HUES48 (cell line): ENCODE measurements around the gene FN3K.

ENCODE experiments used
- H3K27ac ChIP-seq: one replicate; pipeline ENCODE4 v1.7.0; 2013; ENCODE audit warnings: low read depth, low read length, inconsistent platforms
- H3K27me3 ChIP-seq: 2 replicates; pipeline ENCODE4 v1.6.1; 2013; ENCODE audit warnings: mild to moderate bottlenecking, low read length; ENCODE audit not compliant: control insufficient read depth, insufficient read depth
- H3K36me3 ChIP-seq: 2 replicates; pipeline ENCODE4 v1.6.1; 2013; ENCODE audit warnings: low read length; ENCODE audit not compliant: control insufficient read depth, insufficient read depth
- H3K4me1 ChIP-seq: 2 replicates; pipeline ENCODE4 v1.6.1; 2013; ENCODE audit warnings: mild to moderate bottlenecking, low read length; ENCODE audit not compliant: control insufficient read depth, insufficient read depth
- H3K4me3 ChIP-seq: 2 replicates; pipeline ENCODE4 v1.5.1; 2013; ENCODE audit warnings: mild to moderate bottlenecking, low read depth, low read length
- H3K9ac ChIP-seq: 2 replicates; pipeline ENCODE4 v1.6.1; 2013; ENCODE audit warnings: mild to moderate bottlenecking, low read depth, low read length, moderate library complexity
- H3K9me3 ChIP-seq: 2 replicates; pipeline ENCODE4 v1.6.1; 2013; ENCODE audit warnings: low read length; ENCODE audit not compliant: control insufficient read depth, insufficient read depth

FN3K gene

GRCh38 chr17:82722341-82723013, 12.9 kb upstream of the FN3K start:
- no peaks in the 10 kb centered on the region for H3K27me3 ChIP-seq
- H3K4me3 ChIP-seq: no peak overlapping the region
- no peak overlapping the region for H3K27ac ChIP-seq
- H3K9me3 ChIP-seq: no peaks in the 10 kb centered on the region
- peaks cover 36% of the 10 kb centered on the region for H3K36me3 ChIP-seq
- H3K9ac ChIP-seq: no peak overlapping the region
- no peaks in the 10 kb centered on the region for H3K4me1 ChIP-seq

- Histone ChIP-seq H3K9ac (no peak overlapping the region), H3K27me3 (no peaks in the 10 kb centered on the region), H3K36me3 (peaks cover 41% of the 10 kb centered on the region), H3K4me3 (no peak overlapping the region), H3K4me1 (no peaks in the 10 kb centered on the region), H3K27ac (no peak overlapping the region), H3K9me3 (no peaks in the 10 kb centered on the region)
These were observed 12.1 kb upstream of the FN3K start for GRCh38 chr17:82723169-82723807.

- no peak overlapping the region for H3K27ac ChIP-seq
- peaks cover 32% of the 10 kb centered on the region for H3K36me3 ChIP-seq
These were observed 9.0 kb upstream of the FN3K start for GRCh38 chr17:82726427-82726826.

GRCh38 chr17:82729479-82730260, 5.7 kb upstream of the FN3K start:
- H3K4me1 ChIP-seq: no peaks in the 10 kb centered on the region
- H3K27ac ChIP-seq: no peak overlapping the region
- no peak overlapping the region for H3K4me3 ChIP-seq
- H3K36me3 ChIP-seq: peaks cover 19% of the 10 kb centered on the region
- no peaks in the 10 kb centered on the region for H3K9me3 ChIP-seq
- no peak overlapping the region for H3K9ac ChIP-seq
- H3K27me3 ChIP-seq: no peaks in the 10 kb centered on the region

More at GRCh38 chr17:82726427-82726826, 9.0 kb upstream of the FN3K start:
- Histone ChIP-seq H3K4me1 (no peaks in the 10 kb centered on the region), H3K9me3 (no peaks in the 10 kb centered on the region), H3K27me3 (no peaks in the 10 kb centered on the region), H3K9ac (no peak overlapping the region), H3K4me3 (no peak overlapping the region)

- no peak overlapping the region for H3K27ac ChIP-seq
- H3K36me3 ChIP-seq: peaks cover 7% of the 10 kb centered on the region; the same call in 1 of the 2 replicates
- no peaks in the 10 kb centered on the region for H3K27me3 ChIP-seq
- no peaks in the 10 kb centered on the region for H3K9me3 ChIP-seq
- no peak overlapping the region for H3K4me3 ChIP-seq
- no peak overlapping the region for H3K9ac ChIP-seq
- no peaks in the 10 kb centered on the region for H3K4me1 ChIP-seq
These were observed 3.2 kb upstream of the FN3K start for GRCh38 chr17:82732118-82732743.

- Histone ChIP-seq H3K36me3 (peaks cover 20% of the 10 kb centered on the region), H3K27ac (no peak overlapping the region), H3K9me3 (peaks cover 12% of the 10 kb centered on the region), H3K4me1 (no peaks in the 10 kb centered on the region), H3K9ac (no peak overlapping the region), H3K4me3 (no peak overlapping the region), H3K27me3 (no peaks in the 10 kb centered on the region)
These were observed 1.2 kb downstream of the FN3K start for GRCh38 chr17:82736511-82737185.

- peaks cover 28% of the 10 kb centered on the region for H3K36me3 ChIP-seq
- H3K4me3 ChIP-seq: no peak overlapping the region
- no peak overlapping the region for H3K9ac ChIP-seq
- H3K9me3 ChIP-seq: peaks cover 12% of the 10 kb centered on the region
- H3K4me1 ChIP-seq: no peaks in the 10 kb centered on the region
- no peaks in the 10 kb centered on the region for H3K27me3 ChIP-seq
- H3K27ac ChIP-seq: no peak overlapping the region
These were observed 2.8 kb downstream of the FN3K start for GRCh38 chr17:82737967-82738877.

GRCh38 chr17:82740906-82741759, 5.7 kb downstream of the FN3K start:
- Histone ChIP-seq H3K27ac (no peak overlapping the region), H3K4me1 (0 out of 2 replicates have a peak, but pooled peaks cover 4% of the 10 kb centered on the region), H3K36me3 (peaks cover 28% of the 10 kb centered on the region), H3K9ac (no peak overlapping the region), H3K4me3 (no peak overlapping the region), H3K27me3 (no peaks in the 10 kb centered on the region), H3K9me3 (peaks cover 14% of the 10 kb centered on the region)

GRCh38 chr17:82743344-82744219, 8.2 kb downstream of the FN3K start:
- Histone ChIP-seq H3K36me3 (peaks cover 28% of the 10 kb centered on the region), H3K27ac (no peak overlapping the region), H3K9me3 (peaks cover 16% of the 10 kb centered on the region), H3K27me3 (no peaks in the 10 kb centered on the region), H3K4me1 (0 out of 2 replicates have a peak, but pooled peaks cover 4% of the 10 kb centered on the region), H3K9ac (no peak overlapping the region), H3K4me3 (no peak overlapping the region)
